Measurements from ENCODE around the gene CPN1. TPM values are rescaled to one million over a fixed set of nuclear protein-coding genes. Genes with fewer than 3 reads are reported as not detected.
"Not testable (repeated sequence)": the region's sequence is repeated elsewhere in the genome, so short reads cannot be mapped to it uniquely, and the experiment has no call there.

Gene CPN1
- total and polyA plus RNA-seq, 10 of the 15 experiments (the other 5 are each of a cell fraction or from before 2014, with no cell fraction given) = 0.03 to 0.10 TPM; not detected in 8

- POLR2A ChIA-PET; H3K36me3 ChIP-seq (ENCODE audit: control insufficient read depth in 2 of 2, insufficient read depth in 2 of 2, low read length in 1 of 2); H3K79me2 ChIP-seq (ENCODE audit: control insufficient read depth, insufficient read depth, low read length); intact Hi-C loops (cut with micrococcal nuclease; ENCODE audit: unreplicated experiment); BruUV-seq (replicated peaks); ATAC-seq; H4K20me1 ChIP-seq (ENCODE audit: control insufficient read depth, insufficient read depth); H3K9ac ChIP-seq (ENCODE audit: control insufficient read depth, insufficient read depth, low read length); in situ Hi-C loops (cut with MboI); H3K4me2 ChIP-seq (ENCODE audit: control insufficient read depth, insufficient read depth); H3K27ac ChIP-seq (ENCODE audit: control insufficient read depth, insufficient read depth); H3K27me3 ChIP-seq (replicated peaks in 1 of 2; ENCODE audit: control insufficient read depth in 2 of 2, insufficient read depth in 2 of 2, low read length in 1 of 2); H3K9me3 ChIP-seq (replicated peaks; ENCODE audit: control insufficient read depth, insufficient read depth, low read length); SMC1A ChIA-PET (ENCODE audit: uncharacterized antibody, unreplicated experiment); H3K4me1 ChIP-seq (ENCODE audit: control insufficient read depth, insufficient read depth, low read length); H2AFZ ChIP-seq (ENCODE audit: control insufficient read depth, low read depth, low read length); RAD21 ChIA-PET (ENCODE audit: unreplicated experiment); H3K4me3 ChIP-seq; FAIRE-seq; DNase-seq (ENCODE audit: low read depth, low spot score): not testable (repeated sequence)
- WGBS (ENCODE audit: insufficient coverage, insufficient replicate concordance, low lambda C conversion rate, missing lambda C conversion rate) = 30% methylated on average over 2 of the region's 2 CpGs
- CTCF ChIA-PET = interaction anchor here (0.6 kb wide), 1 partner anchor 71 kb away, joined by 4 read pairs; no protein-coding TSS in a partner anchor
- TF ChIP-seq SPI1 (IDR thresholded peaks at IDR 0.05; ENCODE audit: borderline replicate concordance, insufficient read depth, low read depth, low read length) = peak; percentile 61
These were observed 43.7 kb upstream of the CPN1 start for GRCh38 chr10:100125335-100125734.

GRCh38 chr10:100124097-100124496 is 42.4 kb upstream of the CPN1 start:
- Histone ChIP-seq H3K79me2 (ENCODE audit: control insufficient read depth, insufficient read depth, low read length) (no peaks in the 10 kb centered on the region), H3K36me3 (ENCODE audit: control insufficient read depth in 2 of 2, insufficient read depth in 2 of 2, low read length in 1 of 2) (no peaks in the 10 kb centered on the region), H3K4me2 (ENCODE audit: control insufficient read depth, insufficient read depth) (no peak overlapping the region), H4K20me1 (ENCODE audit: control insufficient read depth, insufficient read depth) (no peaks in the 10 kb centered on the region), H3K27ac (ENCODE audit: control insufficient read depth, insufficient read depth) (no peak overlapping the region), H2AFZ (ENCODE audit: control insufficient read depth, low read depth, low read length) (no peak overlapping the region), H3K4me1 (ENCODE audit: control insufficient read depth, insufficient read depth, low read length) (no peaks in the 10 kb centered on the region), H3K9ac (ENCODE audit: control insufficient read depth, insufficient read depth, low read length) (no peak overlapping the region), H3K27me3 (replicated peaks in 1 of 2; ENCODE audit: control insufficient read depth in 2 of 2, insufficient read depth in 2 of 2, low read length in 1 of 2) (no peaks in the 10 kb centered on the region), H3K9me3 (replicated peaks; ENCODE audit: control insufficient read depth, insufficient read depth, low read length) (no peaks in the 10 kb centered on the region), H3K4me3 (no peak overlapping the region)
- no TSS peak for BruUV-seq (replicated peaks)
- ChIA-PET CTCF (no interaction called here), SMC1A (ENCODE audit: uncharacterized antibody, unreplicated experiment) (no interaction called here), RAD21 (ENCODE audit: unreplicated experiment) (no interaction called here), POLR2A (interaction anchor here (0.7 kb wide), 1 partner anchor 533 kb away, joined by 3 read pairs; no protein-coding TSS in a partner anchor)
- TF ChIP-seq BRCA1 (IDR thresholded peaks at IDR 0.05; ENCODE audit: low read depth, low read length) (no peak), ATF3 (IDR thresholded peaks at IDR 0.05; ENCODE audit: borderline replicate concordance, extremely low read depth, low read depth, low read length) (no peak), RBBP5 (conservative IDR thresholded peaks at IDR 0.05) (no peak), MYC (IDR thresholded peaks at IDR 0.05; ENCODE audit: insufficient read depth, insufficient read length, insufficient replicate concordance, low read length, severe bottlenecking) (no peak), TBL1XR1 (IDR thresholded peaks at IDR 0.05; ENCODE audit: low read depth, low read length) (no peak), LARP7 (IDR thresholded peaks at IDR 0.05) (no peak)
- 56% methylated on average over 4 of the region's 4 CpGs for WGBS (ENCODE audit: insufficient coverage, insufficient replicate concordance, low lambda C conversion rate, missing lambda C conversion rate)
- in situ Hi-C loops (cut with MboI) = no loop called here
- FAIRE-seq (no peak), ATAC-seq (no peak), DNase-seq (ENCODE audit: low read depth, low spot score) (no peak)
- intact Hi-C loops (cut with micrococcal nuclease; ENCODE audit: unreplicated experiment) = no loop called here

Data from GM12878 (cell line).